GM19240 (cell line): ENCODE results near the gene HOXA1.

Source experiments
- DNase-seq: peaks from one replicate; pipeline ENCODE4 v3.0.0; 2011; ENCODE audit warnings: low spot score; ENCODE audit not compliant: insufficient read length

Gene HOXA1

GRCh38 chr7:27116962-27117886 lies 21.4 kb upstream of the HOXA1 start:
- DNase-seq, result no peak

DNA sequence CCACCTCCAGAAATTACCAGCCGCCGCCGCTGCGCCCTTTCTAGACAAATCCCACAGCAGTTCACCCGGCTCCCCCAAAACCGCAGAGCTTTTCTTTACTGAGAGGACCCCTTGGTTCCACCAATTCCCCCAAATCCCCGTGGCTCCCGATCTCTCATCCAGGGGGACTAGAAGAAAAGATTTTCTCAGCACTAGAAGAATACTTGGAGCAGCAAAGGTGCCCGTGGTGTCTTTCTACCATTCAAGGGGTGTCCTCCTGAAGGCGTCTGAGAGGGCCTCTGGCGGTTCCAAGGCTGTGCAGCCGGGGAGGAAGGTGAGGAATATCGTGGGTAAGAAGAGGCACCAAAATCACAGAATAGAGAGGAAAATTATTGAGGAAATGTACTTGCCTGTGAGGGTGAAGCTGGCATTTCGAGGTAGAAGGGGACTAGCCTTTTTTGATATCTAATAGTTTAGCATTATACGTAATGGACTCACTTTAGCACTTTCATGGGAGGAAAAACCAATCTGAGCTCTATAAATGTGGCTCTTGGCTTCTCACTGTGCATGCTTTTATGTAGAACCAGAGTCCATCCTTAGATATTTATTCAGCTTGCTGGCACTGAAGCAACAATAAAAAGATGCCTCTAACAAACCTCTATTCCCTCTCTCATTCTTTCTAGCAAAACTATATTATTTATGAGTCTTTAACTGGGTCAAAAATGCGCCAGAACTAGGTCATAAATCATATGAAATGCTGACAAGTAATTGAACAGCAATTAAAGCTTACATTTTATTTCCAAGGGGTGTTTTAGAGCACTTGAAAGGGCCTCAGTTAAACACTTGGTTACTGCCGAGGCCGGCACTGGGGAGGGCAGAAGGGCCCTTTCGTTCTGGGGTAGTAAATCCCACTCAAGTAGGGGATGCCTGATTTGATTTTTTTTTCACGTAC lies 20.5 kb upstream of the HOXA1 start:
- DNase-seq, result no peak

DNA sequence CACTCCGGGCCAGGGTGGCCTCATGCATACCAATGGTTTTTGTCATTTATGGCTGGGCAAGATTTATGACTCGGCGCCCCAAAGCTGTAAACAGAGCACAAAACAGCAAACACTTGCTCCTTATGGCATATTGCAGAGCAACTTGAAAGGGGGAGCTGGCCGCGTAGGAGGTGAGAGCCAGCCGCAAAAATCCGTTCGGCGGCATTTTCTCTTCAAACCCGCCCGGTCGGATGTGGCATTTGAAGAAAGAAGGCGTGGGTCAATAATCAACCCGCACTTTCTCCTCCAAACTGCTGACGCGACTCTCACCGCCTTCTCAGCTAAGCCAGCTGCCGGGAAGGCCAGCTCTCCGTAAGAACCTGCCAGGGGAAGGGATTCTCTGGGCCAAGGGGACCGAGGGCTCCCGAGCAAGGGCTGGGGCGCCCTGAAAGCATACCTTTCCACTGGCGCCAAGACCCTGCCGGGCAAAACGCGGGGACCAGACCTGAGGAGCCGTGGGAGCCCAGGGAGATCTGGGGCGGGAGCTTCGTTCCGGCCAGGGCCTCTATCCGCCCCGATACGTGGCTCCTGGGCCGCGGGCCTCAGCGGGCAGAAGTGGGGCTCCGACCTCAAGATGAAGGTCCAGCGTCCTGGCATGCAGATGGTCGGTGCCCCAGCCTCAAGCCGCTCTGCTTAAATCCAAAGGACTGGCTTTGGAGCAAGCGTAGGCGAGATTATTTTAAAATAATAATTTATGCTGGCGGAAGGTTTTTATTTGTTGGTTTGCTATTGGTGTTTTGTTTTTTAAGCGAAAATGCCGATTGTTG lies 19.6 kb upstream of the HOXA1 start:
- DNase-seq, result no peak

DNA sequence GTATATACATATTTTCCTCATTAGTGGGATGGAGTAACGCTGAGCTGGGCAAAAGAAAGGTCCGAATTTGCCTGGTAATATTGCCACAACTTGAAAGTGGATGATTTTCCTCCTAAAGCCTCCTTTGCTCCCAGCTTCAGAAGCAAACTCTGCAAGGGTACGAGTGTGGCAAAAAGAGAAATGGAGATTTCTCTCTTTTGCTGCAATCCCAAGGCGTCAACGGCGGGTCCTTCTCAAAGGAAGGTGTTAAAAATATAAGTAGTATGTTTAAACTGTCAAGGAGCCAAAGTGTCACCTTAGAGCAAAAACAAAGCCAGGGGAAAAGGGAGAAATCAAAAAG lies 19.1 kb upstream of the HOXA1 start:
- no peak for DNase-seq

GRCh38 chr7:27113991-27114769 lies 18.4 kb upstream of the HOXA1 start:
- no peak for DNase-seq

DNA sequence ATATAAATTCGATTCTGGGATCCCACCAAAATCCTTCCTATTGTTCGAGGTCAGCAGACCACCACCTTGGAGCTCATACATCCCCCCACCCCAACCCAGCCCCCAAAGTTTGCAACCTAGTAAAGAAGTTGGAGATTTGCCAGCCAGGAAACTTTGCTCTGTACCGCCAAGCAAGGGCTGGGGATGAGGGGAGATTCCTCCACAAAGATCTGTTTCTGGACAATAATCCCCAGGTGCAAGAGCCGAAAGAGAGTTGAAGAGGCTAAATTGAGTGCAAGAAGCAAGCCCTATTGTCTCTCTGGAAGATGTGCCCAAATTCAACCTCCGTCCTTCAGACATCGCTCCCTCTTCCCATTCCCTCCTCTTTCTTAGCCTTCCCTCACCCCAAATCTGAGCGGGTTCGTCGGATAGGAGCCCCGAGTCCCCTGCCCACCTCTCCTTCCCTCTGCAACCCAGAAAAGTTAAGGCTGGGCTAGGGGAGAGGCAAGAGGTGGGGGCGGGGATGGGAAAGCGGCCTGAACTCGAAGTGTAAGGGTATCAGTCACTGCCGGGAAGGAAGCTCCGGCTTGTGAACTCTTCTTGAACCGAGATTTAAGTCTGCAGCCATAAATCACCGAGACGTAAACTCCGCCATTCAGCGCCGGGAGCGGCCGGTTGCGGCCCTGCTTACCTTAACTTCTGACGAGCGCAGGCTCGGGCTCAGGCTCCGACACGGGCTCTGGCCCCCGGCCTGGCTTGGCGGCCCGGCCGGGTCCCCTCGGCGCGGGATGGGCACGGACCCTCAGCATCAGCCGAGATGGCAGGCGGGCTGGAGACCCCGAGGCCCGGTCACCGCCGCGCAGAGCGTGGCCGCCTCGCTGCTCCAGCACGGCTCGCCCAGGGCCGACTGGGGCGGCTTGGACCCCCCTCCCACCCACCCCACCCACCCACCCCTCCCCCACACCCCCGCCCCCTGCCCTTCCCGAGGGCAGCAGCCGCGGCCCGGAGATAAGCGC lies 17.5 kb upstream of the HOXA1 start:
- DNase-seq, result no peak

DNA sequence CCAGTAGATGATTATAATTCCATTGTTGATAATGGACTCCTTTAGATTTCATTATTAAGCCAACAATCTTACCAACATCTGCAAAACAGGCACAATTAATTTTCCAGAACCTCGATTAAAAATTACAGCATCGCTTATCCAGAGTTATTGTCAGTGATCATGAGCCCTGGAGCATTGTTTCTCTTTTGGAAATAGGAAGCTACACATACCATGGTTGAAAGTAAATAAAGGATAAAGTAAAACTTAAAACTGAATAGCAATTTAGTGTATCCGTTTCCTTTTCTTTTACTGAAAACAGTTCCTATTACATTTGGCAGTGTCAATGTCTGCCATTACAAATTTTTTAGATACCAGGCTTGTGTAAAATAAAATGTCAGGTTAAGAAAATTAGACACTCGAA lies 16.6 kb upstream of the HOXA1 start:
- no peak for DNase-seq

GRCh38 chr7:27111751-27112277 lies 16.0 kb upstream of the HOXA1 start:
- DNase-seq, result no peak

DNA sequence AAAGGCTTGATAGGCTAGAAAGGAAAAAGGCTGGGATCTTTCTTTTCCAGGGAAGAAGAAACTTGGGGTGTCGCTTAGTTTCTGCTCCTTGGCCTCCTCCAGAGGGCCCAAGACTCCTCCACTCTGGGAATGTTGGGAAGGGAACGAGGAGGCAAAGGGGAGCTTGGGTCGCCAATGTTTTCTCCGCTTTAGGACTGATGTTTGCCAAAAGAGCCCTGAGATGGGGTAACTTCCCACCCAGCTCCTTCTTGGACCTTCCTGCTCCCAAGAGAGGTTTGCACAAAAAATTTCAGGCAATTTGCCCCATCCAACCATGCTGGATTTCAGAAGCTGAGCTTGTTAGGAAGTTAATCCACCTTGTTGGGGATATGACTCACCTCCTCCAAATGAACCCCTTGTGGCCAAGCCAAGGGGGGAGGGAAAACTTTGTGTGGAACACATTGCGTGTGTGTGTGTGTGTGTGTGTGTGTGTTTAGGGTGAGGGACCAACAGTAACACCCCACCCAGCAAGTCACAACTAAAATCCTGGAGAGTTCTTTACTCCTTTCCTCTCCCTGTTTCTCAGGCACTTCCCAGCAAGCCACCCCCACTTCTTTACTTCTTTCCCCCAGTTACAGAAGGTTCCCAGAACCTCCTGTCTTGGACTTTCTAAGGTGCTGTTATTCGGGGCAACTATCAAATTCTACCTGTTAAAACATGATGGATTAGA lies 15.4 kb upstream of the HOXA1 start:
- no peak for DNase-seq

DNA sequence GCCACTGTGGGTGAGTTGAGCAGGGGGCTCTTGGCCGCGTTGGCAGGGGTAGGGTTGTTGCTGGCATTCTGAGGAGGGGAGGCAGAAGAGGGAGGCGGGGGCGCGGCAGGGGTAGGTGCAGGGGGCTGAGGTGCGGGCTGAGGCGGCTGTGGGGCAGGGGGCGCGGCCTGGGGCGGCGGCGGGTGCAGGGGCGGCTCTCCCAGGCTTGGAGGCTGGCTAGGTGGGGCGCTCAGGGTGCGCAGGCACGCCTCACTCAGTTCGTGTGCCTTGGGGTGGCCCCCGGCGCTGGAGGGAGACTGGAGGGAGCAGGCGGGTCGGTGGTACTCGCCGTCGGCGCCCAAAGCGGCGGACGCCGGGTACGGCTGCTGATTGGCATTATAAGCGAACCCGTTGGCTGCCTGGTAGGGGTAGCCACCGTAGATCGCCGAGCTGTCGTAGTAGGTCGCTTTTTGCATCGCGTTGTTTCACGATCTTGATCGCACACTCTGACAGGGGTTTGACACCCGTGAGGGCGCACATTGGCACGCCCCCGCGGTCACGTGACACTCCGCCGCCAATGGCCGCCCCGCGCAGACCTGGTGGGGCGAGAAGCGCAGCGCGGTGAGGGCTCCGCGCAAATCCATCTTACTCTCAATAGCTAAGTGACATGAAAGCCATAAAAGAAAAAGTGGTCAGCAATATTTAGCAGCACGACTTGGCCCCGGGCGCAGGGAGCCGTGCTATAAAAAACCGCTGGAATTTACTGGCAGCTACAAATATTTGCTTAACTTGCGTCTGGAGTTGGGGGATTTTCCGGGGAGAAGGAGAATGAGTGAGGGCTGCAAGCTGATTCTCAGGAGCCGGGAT lies 14.6 kb upstream of the HOXA1 start:
- no peak for DNase-seq

- no peak for DNase-seq
These were observed 13.8 kb upstream of the HOXA1 start for GRCh38 chr7:27109466-27110185.

GRCh38 chr7:27108390-27109127 lies 12.8 kb upstream of the HOXA1 start:
- DNase-seq, result no peak

DNA sequence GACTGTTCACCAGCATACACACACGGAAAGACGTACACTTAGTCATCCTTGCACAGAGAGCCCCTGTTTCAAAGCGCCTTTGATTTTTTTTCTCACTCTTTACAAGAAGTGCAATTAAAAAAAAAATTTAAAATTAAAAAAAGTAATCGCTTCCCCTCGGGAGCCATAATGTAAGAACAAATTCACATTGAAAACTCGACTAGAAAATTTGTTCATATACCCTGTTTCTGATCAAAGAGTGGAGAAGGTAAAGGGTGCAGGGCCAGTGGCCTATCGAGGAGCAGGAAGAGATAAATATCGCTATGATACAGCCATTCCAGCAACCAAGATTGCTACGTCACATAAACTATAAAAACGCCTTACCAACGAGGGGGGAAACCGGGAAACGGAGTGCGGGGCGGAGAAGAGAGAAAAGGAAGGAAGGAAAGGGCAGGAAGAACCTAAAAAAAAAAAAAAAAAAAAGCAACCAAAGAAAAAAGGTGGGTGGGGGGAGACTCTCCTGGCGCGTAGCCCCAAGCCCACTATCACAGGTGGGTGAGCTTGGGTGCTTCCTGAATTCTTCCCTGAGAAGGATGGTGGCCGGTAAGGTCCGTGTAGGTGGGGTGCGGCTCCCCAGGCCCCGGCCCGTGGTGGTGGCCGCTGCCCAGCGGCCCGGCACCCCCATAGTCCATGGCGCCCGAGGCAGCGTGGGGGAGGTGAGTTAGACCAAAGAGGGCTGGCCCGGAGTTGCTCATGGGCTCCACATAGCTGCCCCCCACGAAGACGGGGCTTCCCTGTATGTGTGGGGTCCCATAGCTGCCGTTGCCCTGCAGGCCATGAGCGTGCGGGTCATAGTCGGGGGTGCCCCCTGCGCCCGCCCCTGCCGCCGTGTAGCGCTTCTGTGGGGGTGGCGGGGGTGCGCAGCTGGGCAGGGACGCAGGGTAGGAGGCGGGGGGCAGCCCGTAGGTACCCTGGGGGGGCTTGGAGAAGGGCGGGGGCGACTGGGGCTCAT lies 11.9 kb upstream of the HOXA1 start:
- no peak for DNase-seq

DNA sequence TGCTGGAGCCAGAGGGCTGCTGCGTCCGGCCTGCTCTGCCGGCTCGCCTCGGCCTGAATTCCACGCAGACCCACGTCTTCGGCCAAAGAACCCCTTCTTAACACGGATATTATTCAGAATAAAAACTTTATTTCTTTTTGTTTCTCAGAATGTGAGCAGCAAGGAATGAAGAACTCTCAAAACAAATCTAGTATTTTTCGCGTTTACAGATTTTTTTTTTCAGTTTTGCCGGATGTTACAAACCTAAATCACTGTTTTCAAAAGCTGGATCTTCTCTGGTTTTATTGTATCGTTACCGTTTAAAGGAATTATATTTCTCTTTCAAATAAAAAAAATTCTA lies 11.1 kb upstream of the HOXA1 start:
- no peak for DNase-seq

GRCh38 chr7:27106181-27106900 lies 10.5 kb upstream of the HOXA1 start:
- no peak for DNase-seq
